Panc1 (cell line): ENCODE measurements around the gene PALB2. TPM values are rescaled to one million over a fixed set of nuclear protein-coding genes. Genes with fewer than 3 reads are reported as not detected.

Experiments
- ATAC-seq: fragments of 200-7000 bp; cut with Tn5 transposase; 2 replicates; pipeline ENCODE4 v1.9.1; 2020; ENCODE audit warnings: mild to moderate bottlenecking, moderate library complexity
- BruUV-seq: library from RNA; stranded (reverse); fragments of 400-500 nt; replicated peaks from 2 replicates; lab custom pipeline; 2021; lab: Mats Ljungman, UMichigan
- CTCF ChIA-PET: fragments of 300-600 bp; sonication (Branson Sonifier 250); formaldehyde crosslinking; loops from one replicate; lab custom pipeline; 2022; ENCODE audit warnings: antibody characterized with exemption; lab: Charles Lee
- POLR2A ChIA-PET: fragments of 300-600 bp; sonication (Branson Sonifier 250); formaldehyde crosslinking; loops from one replicate; lab custom pipeline; 2022; ENCODE audit warnings: antibody characterized with exemption; lab: Charles Lee
- DNase-seq: peaks from one replicate; pipeline ENCODE4 v3.0.0-alpha.2; 2010; ENCODE audit warnings: low read depth, low spot score
- H3K27ac ChIP-seq: 2 replicates; pipeline ENCODE4 v1.5.1; 2011; ENCODE audit warnings: mild to moderate bottlenecking, low read length, inconsistent platforms
- H3K27me3 ChIP-seq: fragments of 200-500 bp; sonication (Bioruptor generic); 2 replicates; pipeline ENCODE4 v1.6.0; 2014; ENCODE audit warnings: low read length, inconsistent platforms; ENCODE audit not compliant: control insufficient read depth, insufficient read depth
- H3K36me3 ChIP-seq: fragments of 200-500 bp; sonication (Bioruptor generic); 2 replicates; pipeline ENCODE4 v1.5.1; 2014; ENCODE audit warnings: inconsistent platforms, mild to moderate bottlenecking, low read length, moderate library complexity; ENCODE audit not compliant: control insufficient read depth, insufficient read depth
- H3K4me1 ChIP-seq: 2 replicates; pipeline ENCODE4 v1.5.1; 2011; ENCODE audit warnings: inconsistent platforms, mild to moderate bottlenecking, low read length, moderate library complexity; ENCODE audit not compliant: control insufficient read depth, insufficient read depth
- H3K4me3 ChIP-seq, 2 experiments: 2 replicates each; pipeline ENCODE4 v1.5.1; 2011 to 2012; ENCODE audit warnings: low read depth in 2 of 2, low read length in 2 of 2, mild to moderate bottlenecking in 2 of 2, inconsistent platforms in 1 of 2, moderate library complexity in 1 of 2
- H3K9me3 ChIP-seq: fragments of 200-500 bp; sonication (Bioruptor generic); 2 replicates; pipeline ENCODE4 v1.5.1; 2014; ENCODE audit warnings: low read depth, mild to moderate bottlenecking, inconsistent platforms, low read length, moderate library complexity; ENCODE audit not compliant: control insufficient read depth, insufficient read depth
- CTCF ChIP-seq: fragments of 450-650 bp; IDR thresholded peaks from 2 replicates; pipeline ENCODE4 v1.5.1; 2017; ENCODE audit warnings: mild to moderate bottlenecking
- POLR2AphosphoS5 ChIP-seq: IDR thresholded peaks from 2 replicates; pipeline ENCODE4 v1.6.1; 2012; ENCODE audit warnings: mild to moderate bottlenecking, low read depth, low read length, moderate library complexity
- REST ChIP-seq, 2 experiments: IDR thresholded peaks; 2 replicates each; pipeline ENCODE4 v1.6.1; 2011 to 2012; ENCODE audit warnings: low read depth in 2 of 2, control low read depth in 1 of 2, low read length in 1 of 2, mild to moderate bottlenecking in 1 of 2, moderate library complexity in 1 of 2; ENCODE audit not compliant: insufficient read depth in 1 of 2
- SIN3A ChIP-seq: IDR thresholded peaks from 2 replicates; pipeline ENCODE4 v1.6.1; 2012; ENCODE audit warnings: low read depth, mild to moderate bottlenecking, low read length, moderate library complexity, borderline replicate concordance; ENCODE audit not compliant: insufficient read depth
- TCF7L2 ChIP-seq: IDR thresholded peaks from 2 replicates; pipeline ENCODE4 v1.6.1; 2011; ENCODE audit warnings: mild to moderate bottlenecking, low read depth, low read length, inconsistent platforms
- in situ Hi-C: cut with HindIII; loops from 2 replicates; pipeline ENCODE4 v1.10.0; 2016; ENCODE audit warnings: low sequenced_read_pairs, low pct_unique_long_range_greater_than_20kb
- intact Hi-C: fragments of 100-400 bp; cut with micrococcal nuclease; formaldehyde crosslinking; loops from one replicate; pipeline ENCODE4 v1.10.0; 2022; ENCODE audit not compliant: unreplicated experiment
- total RNA-seq: library from RNA; stranded (reverse); gene quantifications from one replicate; pipeline ENCODE4 v1.2.1, GENCODE V29; 2021; ENCODE audit not compliant: unreplicated experiment

Gene PALB2
- total RNA-seq, 1 experiment from 2014 or later, result 21.7 TPM

- no peaks in the 10 kb centered on the region for H3K27me3 ChIP-seq
- in situ Hi-C loops, result no loop called here
- TF ChIP-seq TCF7L2 (no peak), CTCF (no peak), POLR2AphosphoS5 (no peak), SIN3A (no peak), REST (IDR thresholded peaks at IDR 0.05; ENCODE audit: insufficient read depth in 1 of 2, low read depth in 2 of 2, low read length in 1 of 2) (no peak)
- H3K36me3 ChIP-seq, result peaks cover 2% of the 10 kb centered on the region; the same call in 1 of the 2 replicates
- ChIA-PET POLR2A (no interaction called here), CTCF (no interaction called here)
- BruUV-seq, result no TSS peak
- H3K9me3 ChIP-seq, result no peaks in the 10 kb centered on the region
- no peak overlapping the region for H3K27ac ChIP-seq
- H3K4me3 ChIP-seq, result no peak overlapping the region
- no peak for ATAC-seq
- no peak for DNase-seq
- H3K4me1 ChIP-seq, result no peaks in the 10 kb centered on the region
- intact Hi-C loops, result no loop called here
Observed at GRCh38 chr16:23651943-23652468, 10.9 kb upstream of the PALB2 start.

DNA sequence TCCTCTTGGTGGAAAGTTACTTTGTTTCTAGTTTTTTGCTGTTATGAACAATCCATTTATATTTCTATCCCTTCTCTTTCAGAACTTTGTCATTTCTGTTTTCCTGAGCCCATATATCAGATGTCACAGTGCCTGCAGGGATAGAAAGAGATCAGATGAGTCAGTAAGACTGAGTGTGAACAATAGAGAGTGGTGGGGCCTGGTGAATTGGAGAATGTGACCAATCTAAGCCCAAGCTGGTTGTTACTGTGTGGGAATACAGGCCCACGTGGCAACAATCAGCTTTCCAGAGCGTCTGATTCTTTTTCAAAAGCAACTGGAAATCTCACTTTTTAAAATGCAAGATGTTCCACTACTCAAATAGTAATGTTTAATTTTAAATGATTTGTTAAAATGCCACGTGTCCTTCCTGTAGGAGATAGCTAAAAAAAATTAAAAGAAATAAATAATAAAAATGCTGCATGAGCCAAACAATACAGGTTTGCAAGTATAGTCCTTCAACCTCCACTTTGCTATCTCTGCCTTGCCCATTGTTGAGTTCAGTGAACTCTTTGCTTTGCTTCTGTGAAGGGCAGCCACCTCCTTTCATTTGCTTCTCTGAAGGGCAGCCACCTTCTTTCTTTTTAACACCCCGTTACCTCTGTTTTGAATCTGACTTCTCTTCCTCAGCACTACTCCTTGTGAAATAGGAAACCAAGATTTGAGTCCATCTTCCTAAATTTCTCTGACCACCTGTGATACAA, 9.7 kb upstream of the PALB2 start:
- DNase-seq (no peak), ATAC-seq (no peak)
- in situ Hi-C loops (no loop called here), intact Hi-C loops (no loop called here)
- Histone ChIP-seq H3K4me3 (no peak overlapping the region), H3K27ac (no peak overlapping the region), H3K36me3 (peaks cover 2% of the 10 kb centered on the region; the same call in 1 of the 2 replicates), H3K27me3 (no peaks in the 10 kb centered on the region), H3K9me3 (no peaks in the 10 kb centered on the region), H3K4me1 (no peaks in the 10 kb centered on the region)
- no peak for TF ChIP-seq CTCF
- no peak for TF ChIP-seq REST (IDR thresholded peaks at IDR 0.05; ENCODE audit: insufficient read depth in 1 of 2, low read depth in 2 of 2, low read length in 1 of 2)
- TF ChIP-seq POLR2AphosphoS5, result no peak
- TF ChIP-seq SIN3A, result no peak
- no peak for TF ChIP-seq TCF7L2
- POLR2A ChIA-PET, result interaction anchor here (0.6 kb wide), 1 partner anchor 44 kb away, joined by 13 read pairs; no protein-coding TSS in a partner anchor
- BruUV-seq, result no TSS peak
- CTCF ChIA-PET, result no interaction called here
